Rectal smooth muscle tissue (tissue), 1 donor: Measurements from ENCODE around the gene VPS39.

Experiments
- H3K27ac ChIP-seq: one replicate; pipeline ENCODE4 v1.7.0; 2013; ENCODE audit warnings: low read depth, low read length, inconsistent platforms
- H3K27me3 ChIP-seq: one replicate; pipeline ENCODE4 v1.7.0; 2013; ENCODE audit warnings: low read length; ENCODE audit not compliant: control insufficient read depth, insufficient read depth
- H3K36me3 ChIP-seq: one replicate; pipeline ENCODE4 v1.7.0; 2013; ENCODE audit warnings: low read length; ENCODE audit not compliant: control insufficient read depth, insufficient read depth
- H3K4me1 ChIP-seq: one replicate; pipeline ENCODE4 v1.7.0; 2013; ENCODE audit warnings: low read length; ENCODE audit not compliant: control insufficient read depth, insufficient read depth
- H3K4me3 ChIP-seq: one replicate; pipeline ENCODE4 v1.7.0; 2013; ENCODE audit warnings: low read length
- H3K9ac ChIP-seq: one replicate; pipeline ENCODE4 v1.7.0; 2013; ENCODE audit warnings: low read length

VPS39 gene

DNA sequence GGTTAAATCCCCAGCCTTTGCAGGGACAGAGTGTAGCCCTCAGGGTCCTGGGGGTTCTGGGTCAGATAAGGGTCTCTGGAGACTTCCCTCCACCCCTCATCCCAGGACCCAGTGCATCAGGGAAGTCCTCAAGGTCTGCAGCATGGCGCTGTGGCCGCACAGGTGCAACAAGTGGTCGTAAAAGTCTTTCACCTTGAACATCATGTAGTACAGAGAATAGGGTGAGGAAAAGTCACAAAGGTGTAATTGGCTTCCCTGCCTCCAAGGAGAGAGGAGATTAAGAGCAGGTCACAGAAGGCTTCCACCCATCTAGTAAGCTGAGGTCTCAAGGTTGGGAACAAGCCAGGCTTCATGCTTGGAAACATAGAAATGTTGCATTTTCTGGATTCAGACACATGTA is 84.6 kb downstream of the VPS39 start:
- H3K27ac ChIP-seq, result no peak overlapping the region
- no peaks in the 10 kb centered on the region for H3K4me1 ChIP-seq
- no peak overlapping the region for H3K4me3 ChIP-seq
- no peak overlapping the region for H3K9ac ChIP-seq
- H3K36me3 ChIP-seq, result no peaks in the 10 kb centered on the region
- H3K27me3 ChIP-seq, result no peaks in the 10 kb centered on the region

- H3K27ac ChIP-seq, result no peak overlapping the region
- no peak overlapping the region for H3K4me3 ChIP-seq
- H3K36me3 ChIP-seq, result no peaks in the 10 kb centered on the region
- no peak overlapping the region for H3K9ac ChIP-seq
- no peaks in the 10 kb centered on the region for H3K4me1 ChIP-seq
- H3K27me3 ChIP-seq, result no peaks in the 10 kb centered on the region
Measured at GRCh38 chr15:42121682-42122081, 86.4 kb downstream of the VPS39 start.

DNA sequence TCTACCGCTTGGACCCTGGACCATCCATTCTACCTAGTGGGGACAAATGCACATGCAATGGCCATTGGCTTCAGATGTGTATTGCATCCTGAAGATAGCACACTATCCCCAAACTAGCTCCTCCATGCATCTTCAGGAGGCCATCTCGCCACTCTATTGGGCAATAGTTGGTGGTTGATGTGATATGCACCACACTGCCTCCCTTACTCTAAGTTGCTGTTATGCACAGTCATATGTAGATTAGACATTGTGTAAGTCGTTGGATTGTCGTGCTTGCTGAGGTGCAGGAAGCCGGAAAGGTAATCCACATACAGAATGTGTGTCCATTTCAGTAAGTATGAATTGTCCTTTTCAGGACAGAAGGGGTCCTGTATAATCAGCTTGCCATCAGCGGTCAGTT is 87.1 kb downstream of the VPS39 start:
- no peaks in the 10 kb centered on the region for H3K27me3 ChIP-seq
- H3K4me1 ChIP-seq, result no peaks in the 10 kb centered on the region
- no peak overlapping the region for H3K4me3 ChIP-seq
- no peak overlapping the region for H3K27ac ChIP-seq
- H3K9ac ChIP-seq, result no peak overlapping the region
- H3K36me3 ChIP-seq, result no peaks in the 10 kb centered on the region

DNA sequence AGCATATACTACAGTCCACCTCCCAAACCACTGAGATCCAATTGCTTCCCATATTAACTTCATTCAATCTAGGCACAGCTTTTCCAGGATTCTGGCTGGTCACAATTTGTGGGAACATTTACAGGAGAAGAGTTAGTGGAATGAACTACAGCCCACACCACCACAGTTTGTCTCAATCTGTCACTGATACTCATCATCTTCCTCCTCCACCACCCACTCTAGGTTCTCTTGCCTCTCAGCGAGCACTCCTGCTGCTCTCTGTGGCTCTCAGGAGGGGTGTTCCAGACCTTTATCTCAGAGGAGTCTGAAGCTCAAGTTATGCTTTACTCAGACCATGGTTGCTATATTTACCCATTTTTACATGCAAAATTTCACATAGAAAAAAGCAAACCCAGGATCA is 87.8 kb downstream of the VPS39 start:
- Histone ChIP-seq H3K27me3 (no peaks in the 10 kb centered on the region), H3K27ac (no peak overlapping the region), H3K4me1 (no peaks in the 10 kb centered on the region), H3K4me3 (no peak overlapping the region), H3K36me3 (no peaks in the 10 kb centered on the region), H3K9ac (no peak overlapping the region)

DNA sequence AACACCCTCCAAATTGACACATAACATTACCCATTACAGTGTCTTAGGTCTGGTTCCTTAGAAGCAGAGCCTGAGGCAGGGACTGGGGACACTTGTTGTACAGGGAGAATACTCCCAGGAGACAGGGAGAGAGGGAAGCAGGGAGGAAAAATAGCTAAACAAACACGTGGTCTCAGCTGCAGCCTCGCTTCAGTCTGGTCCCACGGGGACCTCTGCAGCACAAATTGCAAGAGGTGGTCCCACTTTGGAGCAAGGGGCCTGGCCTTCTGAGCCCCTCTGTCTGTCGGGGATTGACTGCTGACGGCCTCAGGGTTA is 88.7 kb downstream of the VPS39 start:
- Histone ChIP-seq H3K27me3 (no peaks in the 10 kb centered on the region), H3K9ac (no peak overlapping the region), H3K4me3 (peak overlapping the region; percentile 38)

GRCh38 chr15:42118650-42119445 is 89.3 kb downstream of the VPS39 start:
- Histone ChIP-seq H3K27ac (no peak overlapping the region), H3K4me1 (no peaks in the 10 kb centered on the region), H3K36me3 (no peaks in the 10 kb centered on the region), H3K9ac (no peak overlapping the region), H3K27me3 (no peaks in the 10 kb centered on the region), H3K4me3 (peak overlapping the region; percentile 38)

More for the DNA sequence above, 88.7 kb downstream of the VPS39 start:
- H3K36me3 ChIP-seq, result no peaks in the 10 kb centered on the region
- no peaks in the 10 kb centered on the region for H3K4me1 ChIP-seq
- H3K27ac ChIP-seq, result no peak overlapping the region

- Histone ChIP-seq H3K4me1 (no peaks in the 10 kb centered on the region), H3K27ac (no peak overlapping the region), H3K4me3 (no peak overlapping the region), H3K27me3 (no peaks in the 10 kb centered on the region), H3K36me3 (no peaks in the 10 kb centered on the region), H3K9ac (no peak overlapping the region)
Measured at GRCh38 chr15:42111924-42112323, 96.2 kb downstream of the VPS39 start.

DNA sequence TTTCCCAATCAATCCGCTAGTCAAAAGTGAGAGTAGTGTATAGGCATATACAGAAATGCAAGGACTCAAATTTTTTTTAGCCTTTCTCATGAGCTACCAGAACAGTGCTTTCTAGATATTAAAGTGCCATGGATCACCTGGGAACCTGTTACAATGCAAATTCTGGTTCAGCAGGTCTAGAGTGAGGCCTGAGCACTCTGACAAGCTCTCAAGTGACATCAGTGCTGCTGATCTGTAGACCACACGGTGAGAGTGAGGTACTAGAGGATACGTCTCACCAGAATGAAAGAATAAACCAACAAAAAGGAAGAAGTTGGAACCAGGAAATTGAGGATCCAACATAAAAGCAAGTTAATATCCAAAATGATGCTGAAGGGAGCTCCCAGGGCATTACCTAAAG is 97.7 kb downstream of the VPS39 start:
- H3K4me1 ChIP-seq, result no peaks in the 10 kb centered on the region
- H3K27me3 ChIP-seq, result no peaks in the 10 kb centered on the region
- no peak overlapping the region for H3K27ac ChIP-seq
- no peak overlapping the region for H3K9ac ChIP-seq
- H3K36me3 ChIP-seq, result no peaks in the 10 kb centered on the region
- H3K4me3 ChIP-seq, result no peak overlapping the region

GRCh38 chr15:42108806-42109205 is 99.3 kb downstream of the VPS39 start:
- Histone ChIP-seq H3K9ac (no peak overlapping the region), H3K4me3 (no peak overlapping the region), H3K27ac (no peak overlapping the region), H3K4me1 (no peaks in the 10 kb centered on the region), H3K36me3 (no peaks in the 10 kb centered on the region), H3K27me3 (no peaks in the 10 kb centered on the region)
